Right ventricle myocardium inferior (tissue), 1 donor: Measurements from ENCODE around the gene ELFN1. TPM values are rescaled to one million over a fixed set of nuclear protein-coding genes. Genes with fewer than 3 reads are reported as not detected.

Source experiments
- ATAC-seq: fragments of 200-7000 bp; cut with Tn5 transposase; one replicate; pipeline ENCODE4 v1.9.1; 2020; ENCODE audit warnings: mild to moderate bottlenecking, moderate library complexity
- DNase-seq: peaks from one replicate; pipeline ENCODE4 v3.0.0; 2021; ENCODE audit errors: missing footprints
- intact Hi-C: fragments of 100-400 bp; cut with DNase I; formaldehyde crosslinking; loops from one replicate; pipeline ENCODE4 v1.11.0; 2022
- total RNA-seq: library from RNA; stranded (reverse); fragmentation: NEBNext Ultra II Directional; extraction: Animal tissue kit (Norgen Biotek cat#: 25700); gene quantifications from one replicate; pipeline ENCODE4 v1.2.1, GENCODE V29; 2021
- donor health status: DM: no; HTN: yes; CAD: no; lungs with severe emphysema.

ELFN1 gene
- total RNA-seq, 1 donor from 2014 or later = 10.7 TPM

DNA sequence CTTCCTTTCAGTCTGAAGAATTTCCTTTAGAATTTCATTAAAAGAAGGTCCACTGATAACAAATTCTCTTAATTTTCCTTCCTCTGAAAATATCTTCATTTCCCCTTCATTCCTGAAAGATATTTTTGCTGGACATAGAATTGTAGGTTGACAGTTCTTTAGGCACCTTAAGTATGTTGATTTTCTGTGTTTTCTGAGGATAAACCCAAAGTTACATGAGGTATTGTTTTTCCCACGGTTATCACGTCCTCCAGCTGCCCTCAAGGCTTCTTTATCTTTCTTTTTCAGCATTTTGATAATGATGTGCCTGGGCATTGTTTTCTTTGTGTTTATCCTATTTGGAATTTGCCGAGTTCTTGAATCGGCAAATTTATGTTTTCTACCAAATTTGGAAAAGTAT, 105.3 kb downstream of the ELFN1 start:
- DNase-seq (no peak), ATAC-seq (no peak)
- intact Hi-C loops = no loop called here

DNA sequence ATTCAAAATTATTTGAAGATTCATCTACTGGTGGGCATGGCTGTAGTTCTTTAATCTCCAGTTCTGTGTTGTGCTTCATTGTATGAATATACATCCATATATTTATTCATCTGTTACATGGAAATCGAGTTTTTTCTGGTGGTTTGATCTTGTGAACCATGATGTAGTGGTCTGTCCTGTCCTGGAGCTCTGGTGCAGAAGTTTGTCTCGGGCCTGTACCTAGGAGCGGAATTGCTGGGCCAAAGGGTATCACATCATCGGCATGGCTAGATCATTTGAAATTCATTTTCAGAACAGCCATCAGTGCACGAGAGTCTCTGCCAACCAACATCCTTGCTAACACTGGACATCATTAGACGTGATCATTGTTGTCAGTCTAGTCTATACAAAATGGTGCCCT, 107.0 kb downstream of the ELFN1 start:
- ATAC-seq (no peak), DNase-seq (no peak)

DNA sequence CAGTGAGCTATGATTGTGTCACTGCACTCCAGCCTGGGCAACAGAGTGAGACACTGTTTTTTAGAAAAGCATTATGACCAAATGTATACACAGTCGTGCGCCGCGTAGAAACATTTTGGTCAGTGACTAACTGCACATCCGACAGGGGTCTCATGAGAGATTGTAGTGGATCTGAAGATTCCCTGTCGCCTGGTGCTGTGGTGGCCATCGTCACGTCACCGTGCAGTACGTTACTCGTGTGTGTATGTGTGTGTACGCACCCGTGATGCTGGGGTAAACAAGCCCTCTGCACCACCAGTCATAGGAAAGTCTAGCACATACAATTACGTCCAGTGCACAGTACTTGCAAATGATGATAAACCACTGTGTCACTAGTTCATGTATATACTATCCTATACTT, 109.4 kb downstream of the ELFN1 start:
- intact Hi-C loops = no loop called here
- no peak for DNase-seq
- ATAC-seq = no peak

More for the DNA sequence above, 107.0 kb downstream of the ELFN1 start:
- intact Hi-C loops = no loop called here

DNA sequence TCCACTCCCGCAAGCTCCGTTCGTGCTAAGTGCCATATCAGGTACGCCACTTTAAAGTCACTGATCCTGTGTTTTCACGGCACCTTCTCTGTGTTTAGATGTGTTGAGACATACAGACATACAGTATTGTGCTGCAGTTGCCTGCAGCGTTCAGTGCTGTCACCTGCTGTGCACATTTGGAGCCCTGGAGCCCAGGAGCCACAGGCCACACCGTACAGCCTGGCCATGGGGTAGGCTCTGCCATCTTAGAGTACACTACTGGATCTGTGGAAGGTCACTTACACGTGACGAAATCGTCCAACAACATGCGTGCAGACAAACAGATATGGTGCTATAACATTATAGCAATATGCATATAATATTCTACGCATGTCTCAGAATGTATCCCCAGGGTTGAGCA, 111.3 kb downstream of the ELFN1 start:
- intact Hi-C loops = no loop called here
- DNase-seq = no peak
- ATAC-seq = no peak

DNA sequence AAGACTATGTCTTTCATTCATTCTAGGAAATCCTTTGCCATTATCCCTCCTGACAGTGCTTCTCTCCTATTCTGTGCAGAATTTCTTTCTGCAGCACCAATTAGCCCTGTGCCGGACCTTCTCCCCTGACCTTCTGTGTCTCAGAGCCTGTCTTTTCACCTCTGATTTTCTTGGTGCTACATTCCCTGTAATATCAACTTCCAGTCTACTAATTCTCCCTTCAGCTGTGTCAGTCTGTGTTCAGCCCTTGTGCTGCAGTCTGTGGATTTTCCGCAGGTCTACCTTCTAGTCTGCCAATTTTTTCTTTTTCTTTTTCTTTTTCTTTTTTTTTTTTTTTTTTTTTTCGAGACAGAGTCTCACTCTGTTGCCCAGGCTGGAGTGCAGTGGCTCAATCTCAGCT, 115.8 kb downstream of the ELFN1 start:
- no peak for ATAC-seq
- DNase-seq = no peak

DNA sequence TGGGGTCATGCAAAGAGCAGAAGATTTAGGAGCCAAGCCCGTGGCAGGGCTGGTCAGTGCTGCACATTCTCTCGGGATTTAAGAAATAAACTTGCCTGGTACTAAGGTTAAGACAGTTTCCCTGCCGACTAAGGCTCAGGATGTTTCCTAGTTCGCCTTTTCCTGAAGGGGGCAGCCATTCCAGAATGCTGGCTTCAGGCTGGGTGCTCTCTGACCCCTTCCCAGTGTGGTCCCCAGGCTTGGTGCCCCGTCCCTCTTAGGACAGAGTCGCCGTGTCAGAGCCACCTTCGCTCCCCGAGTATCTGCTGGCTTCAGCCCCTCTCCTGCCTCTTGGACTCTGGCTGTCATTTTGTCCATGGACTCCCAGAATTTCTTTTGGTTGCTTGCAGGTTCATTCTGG, 117.2 kb downstream of the ELFN1 start:
- no peak for ATAC-seq
- intact Hi-C loops = no loop called here
- no peak for DNase-seq

More for the DNA sequence above, 115.8 kb downstream of the ELFN1 start:
- intact Hi-C loops = no loop called here

DNA sequence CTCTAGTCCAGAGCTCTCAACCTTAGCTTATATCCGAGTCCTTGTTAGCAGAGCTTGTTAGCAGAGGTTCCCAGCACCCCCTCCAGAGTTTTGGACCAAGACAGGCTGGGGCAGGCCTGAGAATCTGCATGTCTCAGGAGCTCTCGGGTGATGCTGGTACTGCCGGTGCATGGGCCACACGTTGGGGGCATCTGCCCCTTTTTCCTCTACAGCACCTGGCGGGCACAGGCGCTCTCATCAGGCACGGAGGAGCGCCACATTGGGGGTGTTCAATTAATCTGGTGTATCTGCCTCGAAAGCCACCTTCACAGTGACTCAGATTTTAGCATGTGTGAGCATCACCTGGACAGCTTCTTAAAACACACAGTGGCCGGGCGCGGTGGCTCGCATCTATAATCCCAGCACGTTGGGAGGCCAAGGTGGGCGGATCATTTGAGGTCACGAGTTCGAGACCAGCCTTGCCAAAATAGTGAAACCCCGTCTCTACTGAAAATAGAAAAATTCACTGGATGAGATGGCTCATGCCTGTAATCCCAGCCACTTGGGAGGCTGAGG, 117.7 kb downstream of the ELFN1 start:
- intact Hi-C loops = no loop called here
- no peak for ATAC-seq
- no peak for DNase-seq

DNA sequence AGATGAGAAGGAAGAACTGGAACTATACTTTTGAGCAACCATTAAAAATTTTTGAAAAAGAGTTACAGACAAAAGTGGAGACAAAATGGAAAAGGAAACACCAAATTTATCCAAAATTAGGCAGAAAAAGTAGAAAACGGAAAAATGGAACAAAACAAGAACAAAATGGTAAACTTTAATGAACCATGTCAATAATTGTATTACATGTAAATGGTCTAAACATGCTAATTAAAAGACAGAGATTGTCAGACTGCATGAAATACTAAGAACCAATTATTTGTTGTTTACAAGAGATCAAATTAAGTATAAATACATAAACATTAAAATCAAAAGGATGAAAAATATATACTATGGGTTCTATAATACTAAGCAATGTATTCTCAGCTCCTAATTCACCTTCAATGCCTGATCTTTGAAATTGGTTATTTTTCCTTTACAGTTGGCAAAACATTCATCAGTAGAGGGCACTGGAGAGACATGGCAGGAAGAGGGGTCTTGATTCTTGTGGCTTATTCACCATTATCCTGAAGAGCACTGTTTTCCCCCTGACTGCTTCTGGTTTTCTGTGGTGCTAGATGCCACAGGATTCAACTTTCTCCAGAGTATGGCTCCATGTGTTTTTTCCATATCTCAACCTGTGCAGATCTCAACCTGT, 124.9 kb downstream of the ELFN1 start:
- ATAC-seq (no peak), DNase-seq (no peak)
- intact Hi-C loops = no loop called here

Other genes with a start within 250 kb of the ELFN1 start
- gene MICALL2, start 210.8 kb upstream of the ELFN1 start, total RNA-seq = 9.0 TPM
- 25.8 TPM for gene INTS1, start 165.9 kb upstream of the ELFN1 start, total RNA-seq
- 50.8 TPM for gene MAFK, start 139.6 kb upstream of the ELFN1 start, total RNA-seq
- gene TMEM184A, start 114.1 kb upstream of the ELFN1 start, total RNA-seq = 0.32 TPM
- 13.3 TPM for gene PSMG3, start 100.2 kb upstream of the ELFN1 start, total RNA-seq